ENCODE measurements around the gene IL34. TPM values are rescaled to one million over a fixed set of nuclear protein-coding genes. Genes with fewer than 3 reads are reported as not detected.

Gene IL34
- total and polyA plus RNA-seq, 2 of the 13 experiments (the other 11 are each of a cell fraction or from before 2014, with no cell fraction given), result 1.2 to 1.3 TPM

DNA sequence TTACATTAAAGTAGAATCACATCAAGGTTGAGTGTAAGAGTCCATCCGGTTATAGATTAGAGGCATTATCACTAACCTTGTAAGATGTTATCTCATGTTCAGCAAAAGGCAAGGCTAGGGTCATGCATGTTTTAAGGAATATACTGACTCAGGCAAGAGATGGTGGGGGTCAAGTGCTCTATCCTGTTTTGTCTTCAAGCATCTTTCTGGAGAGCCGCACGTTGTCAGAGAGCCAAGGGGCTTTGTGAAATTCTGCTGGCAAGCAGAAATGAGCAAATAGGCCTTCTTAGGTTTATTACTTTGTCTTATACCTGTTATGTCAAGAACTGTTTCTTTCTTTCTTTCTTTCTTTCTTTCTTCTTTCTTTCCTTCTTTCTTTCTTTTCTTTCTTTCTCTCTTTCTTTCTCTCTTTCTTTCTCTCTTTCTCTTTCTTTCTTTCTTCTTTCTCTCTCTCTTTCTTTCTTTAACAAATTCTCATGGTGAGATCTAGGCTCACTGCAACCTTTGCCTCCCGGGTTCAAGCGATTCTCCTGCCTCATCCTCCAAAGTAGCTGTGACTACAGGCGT is 47.3 kb upstream of the IL34 start (continued):
- TF ChIP-seq GATAD1 (CRISPR knock-in tag; IDR thresholded peaks at IDR 0.05), result no peak
- TF ChIP-seq, protein P1, sequence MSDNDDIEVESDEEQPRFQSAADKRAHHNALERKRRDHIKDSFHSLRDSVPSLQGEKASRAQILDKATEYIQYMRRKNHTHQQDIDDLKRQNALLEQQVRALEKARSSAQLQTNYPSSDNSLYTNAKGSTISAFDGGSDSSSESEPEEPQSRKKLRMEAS (IDR thresholded peaks at IDR 0.05), result no peak

DNA sequence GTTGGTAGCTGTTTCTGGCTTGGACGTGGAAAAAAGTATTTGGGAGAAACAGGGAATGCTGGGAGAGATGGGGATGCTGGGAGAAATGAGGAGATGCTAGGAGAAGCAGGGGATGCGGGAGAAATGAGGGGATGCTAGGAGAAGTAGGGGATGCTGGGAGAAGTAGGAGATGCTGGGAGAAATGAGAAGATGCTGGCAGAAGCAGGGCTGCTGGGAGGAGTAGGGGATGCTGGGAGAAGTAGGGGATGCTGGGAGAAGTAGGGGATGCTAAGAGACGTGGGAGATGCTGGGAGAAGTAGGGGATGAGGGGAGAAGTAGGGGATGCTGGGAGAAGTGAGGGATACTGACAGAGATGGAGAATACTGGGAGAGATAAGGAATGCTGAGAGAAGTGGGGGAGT is 45.6 kb upstream of the IL34 start:
- intact Hi-C loops (cut with micrococcal nuclease; ENCODE audit: unreplicated experiment), result no loop called here
- in situ Hi-C loops (cut with HindIII; ENCODE audit: extremely low pct_ligation_motif_present, low pct_unique_long_range_greater_than_20kb), result no loop called here

More for the DNA sequence above, 45.6 kb upstream of the IL34 start:
- H3K27me3 ChIP-seq (ENCODE audit: control insufficient read depth in 1 of 2, insufficient read depth in 2 of 2, low read length in 2 of 2), result peaks cover 3 to 6% of the 10 kb centered on the region in 2 experiments; a peak in 3 of 5 replicates
- no peak overlapping the region for H3K9ac ChIP-seq (ENCODE audit: insufficient read depth, low read depth, low read length)
- no peaks in the 10 kb centered on the region for H3K9me3 ChIP-seq (ENCODE audit: low read length)
- ATAC-seq (no peak), DNase-seq (ENCODE audit: low spot score) (no peak), FAIRE-seq (no peak)
- TF ChIP-seq PCBP2 (optimal IDR thresholded peaks at IDR 0.05; ENCODE audit: low read depth, low read length, poor library complexity, severe bottlenecking), result peak; percentile 24
- TF ChIP-seq, protein P2, sequence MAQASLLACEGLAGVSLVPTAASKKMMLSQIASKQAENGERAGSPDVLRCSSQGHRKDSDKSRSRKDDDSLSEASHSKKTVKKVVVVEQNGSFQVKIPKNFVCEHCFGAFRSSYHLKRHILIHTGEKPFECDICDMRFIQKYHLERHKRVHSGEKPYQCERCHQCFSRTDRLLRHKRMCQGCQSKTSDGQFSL (CRISPR knock-in tag; IDR thresholded peaks at IDR 0.05), result no peak
- H3K36me3 ChIP-seq (replicated peaks in 1 of 2; ENCODE audit: control insufficient read depth in 1 of 2, insufficient read depth in 2 of 2, low read length in 2 of 2), result no peaks in the 10 kb centered on the region
- no peak overlapping the region for H3K4me2 ChIP-seq (ENCODE audit: low read depth, low read length)
- 30% methylated on average over 3 of the region's 3 CpGs for WGBS (ENCODE audit: low lambda C conversion rate)
- H3K4me1 ChIP-seq (ENCODE audit: insufficient read depth, low read length), result no peaks in the 10 kb centered on the region
- POLR2A ChIA-PET, result no interaction called here
- no peaks in the 10 kb centered on the region for H4K20me1 ChIP-seq (ENCODE audit: insufficient read depth, low read length)
- no TSS peak for BruUV-seq (replicated peaks)
- CTCF ChIA-PET (ENCODE audit: low intra/inter-chr PET ratio, low total read pairs), result no interaction called here
- no peak overlapping the region for H3K4me3 ChIP-seq (replicated peaks in 1 of 3; ENCODE audit: insufficient read depth in 1 of 3, low read depth in 2 of 3, low read length in 3 of 3)
- H2AFZ ChIP-seq (ENCODE audit: low read length), result no peak overlapping the region
- no peaks in the 10 kb centered on the region for H3K79me2 ChIP-seq (ENCODE audit: insufficient read depth, low read length)
- no peak overlapping the region for H3K27ac ChIP-seq (ENCODE audit: extremely low read length, insufficient read depth, low read length)
